Trophoblast cell (in vitro differentiated cells and primary cell): ENCODE data around the gene PTPRCAP.

Experiments
- DNase-seq, 2 donors: peaks; one replicate each; pipeline ENCODE4 v3.0.0-alpha.2; 2016
- H2AFZ ChIP-seq: 2 replicates; pipeline ENCODE4 v1.6.1; 2013; ENCODE audit warnings: low read length, moderate library complexity, mild to moderate bottlenecking; ENCODE audit not compliant: insufficient read depth, poor library complexity
- H2AK5ac ChIP-seq: 2 replicates; pipeline ENCODE4 v1.6.1; 2013; ENCODE audit warnings: mild to moderate bottlenecking, low read length
- H2BK120ac ChIP-seq: 2 replicates; pipeline ENCODE4 v1.6.1; 2013; ENCODE audit warnings: low read length, mild to moderate bottlenecking, moderate library complexity; ENCODE audit not compliant: insufficient read depth, poor library complexity
- H2BK12ac ChIP-seq: 2 replicates; pipeline ENCODE4 v1.6.1; 2013; ENCODE audit warnings: mild to moderate bottlenecking, low read length, moderate library complexity
- H2BK5ac ChIP-seq: 2 replicates; pipeline ENCODE4 v1.6.1; 2013; ENCODE audit warnings: low read length, low read depth, moderate library complexity, mild to moderate bottlenecking; ENCODE audit not compliant: poor library complexity
- H3K14ac ChIP-seq: 2 replicates; pipeline ENCODE4 v1.6.1; 2013; ENCODE audit warnings: mild to moderate bottlenecking, low read length
- H3K18ac ChIP-seq: 2 replicates; pipeline ENCODE4 v1.6.1; 2013; ENCODE audit warnings: mild to moderate bottlenecking, low read length
- H3K23ac ChIP-seq: 2 replicates; pipeline ENCODE4 v1.6.1; 2013; ENCODE audit warnings: low read length
- H3K27ac ChIP-seq: 2 replicates; pipeline ENCODE4 v1.5.1; 2013; ENCODE audit warnings: low read depth, mild to moderate bottlenecking, inconsistent platforms, low read length, moderate library complexity
- H3K27me3 ChIP-seq: 2 replicates; pipeline ENCODE4 v1.6.1; 2013; ENCODE audit warnings: inconsistent platforms, mild to moderate bottlenecking, low read length, moderate library complexity; ENCODE audit not compliant: insufficient read depth
- H3K36me3 ChIP-seq, 2 experiments: 1 replicate in 1 of 2; 2 replicates in 1 of 2; pipeline ENCODE4 v1.6.1; 2013; ENCODE audit warnings: low read length in 2 of 2, mild to moderate bottlenecking in 2 of 2, moderate library complexity in 1 of 2; ENCODE audit not compliant: insufficient read depth in 2 of 2, control insufficient read depth in 1 of 2
- H3K4ac ChIP-seq: 2 replicates; pipeline ENCODE4 v1.6.1; 2013; ENCODE audit warnings: low read depth, mild to moderate bottlenecking, low read length, moderate library complexity
- H3K4me1 ChIP-seq, 2 experiments: 1 replicate in 1 of 2; 2 replicates in 1 of 2; pipeline ENCODE4 v1.6.1; 2013; ENCODE audit warnings: low read length in 2 of 2, mild to moderate bottlenecking in 2 of 2, moderate library complexity in 1 of 2; ENCODE audit not compliant: insufficient read depth in 2 of 2, control insufficient read depth in 1 of 2
- H3K4me2 ChIP-seq: 2 replicates; pipeline ENCODE4 v1.6.1; 2013; ENCODE audit warnings: inconsistent platforms, mild to moderate bottlenecking, low read length, moderate library complexity
- H3K4me3 ChIP-seq: 2 replicates; pipeline ENCODE4 v1.5.1; 2013; ENCODE audit warnings: mild to moderate bottlenecking, low read depth, low read length, inconsistent platforms
- H3K79me1 ChIP-seq: one replicate; pipeline ENCODE4 v1.6.1; 2013; ENCODE audit warnings: low read length
- H3K79me2 ChIP-seq: 2 replicates; pipeline ENCODE4 v1.6.1; 2013; ENCODE audit warnings: low read length, mild to moderate bottlenecking; ENCODE audit not compliant: control insufficient read depth, insufficient read depth, poor library complexity
- H3K9ac ChIP-seq: 2 replicates; pipeline ENCODE4 v1.6.1; 2013; ENCODE audit warnings: mild to moderate bottlenecking, low read length
- H3K9me3 ChIP-seq: 2 replicates; pipeline ENCODE4 v1.6.1; 2013; ENCODE audit warnings: low read depth, mild to moderate bottlenecking, control low read depth, inconsistent platforms, low read length; ENCODE audit not compliant: insufficient read depth
- H4K12ac ChIP-seq: 2 replicates; pipeline ENCODE4 v1.6.1; 2013; ENCODE audit warnings: low read depth, mild to moderate bottlenecking, low read length, moderate library complexity
- H4K8ac ChIP-seq: 2 replicates; pipeline ENCODE4 v1.6.1; 2013; ENCODE audit warnings: low read depth, mild to moderate bottlenecking, low read length, moderate library complexity
- H4K91ac ChIP-seq: one replicate; pipeline ENCODE4 v1.6.1; 2013; ENCODE audit warnings: low read depth, mild to moderate bottlenecking, low read length, moderate library complexity
- WGBS: extraction: QIAGEN DNeasy Blood & Tissue Kit; methylation state at CpG from one replicate; pipeline ENCODE4 v1.1.7; 2013; ENCODE audit warnings: missing lambda C conversion rate; ENCODE audit not compliant: insufficient read length, insufficient coverage; ENCODE audit errors: extremely low coverage; 5-methylcytosine and 5-hydroxymethylcytosine counted together

PTPRCAP gene

GRCh38 chr11:67483831-67484665 lies 46.6 kb upstream of the PTPRCAP start:
- H3K79me1 ChIP-seq: peaks cover 8% of the 10 kb centered on the region
- no peak overlapping the region for H3K9ac ChIP-seq

GRCh38 chr11:67482827-67483798 lies 45.6 kb upstream of the PTPRCAP start, which contains the start of gene AIP:
TSS of gene AIP (plus strand) at chr11:67483026. CDS start at chr11:67483159, 133 bp downstream.
- peak within 1 kb of the TSS; percentile 68 for H3K4me2 ChIP-seq
- H3K79me2 ChIP-seq: peaks cover 2% of the 10 kb centered on the region
- H3K27ac ChIP-seq: no peak within 1 kb of the TSS
- no peak within 1 kb of the TSS for H2BK12ac ChIP-seq
- H2AFZ ChIP-seq: peak within 1 kb of the TSS; percentile 81
- peak within 1 kb of the TSS; percentile 80 for H2AK5ac ChIP-seq
- H4K91ac ChIP-seq: peak within 1 kb of the TSS; percentile 58
- peak within 1 kb of the TSS; percentile 38 for H3K4ac ChIP-seq
- peak; percentile 99 to 100 for DNase-seq
- WGBS: no CpG with 5 or more reads among the region's 60 CpGs
- peak within 1 kb of the TSS; percentile 43 for H2BK120ac ChIP-seq
- H2BK5ac ChIP-seq: peak within 1 kb of the TSS; percentile 24
- peak within 1 kb of the TSS; percentile 63 for H3K9ac ChIP-seq
- H3K27me3 ChIP-seq: no peaks in the 10 kb centered on the region
- H3K23ac ChIP-seq: no peak within 1 kb of the TSS
- peak within 1 kb of the TSS; percentile 97 for H4K8ac ChIP-seq
- H4K12ac ChIP-seq: peak within 1 kb of the TSS; percentile 86
- peaks cover 2% of the 10 kb centered on the region for H3K9me3 ChIP-seq
- peak within 1 kb of the TSS; percentile 58 for H3K14ac ChIP-seq
- H3K4me3 ChIP-seq: peak within 1 kb of the TSS; percentile 77
- H3K36me3 ChIP-seq: peaks cover 4 to 5% of the 10 kb centered on the region in 2 experiments
- H3K79me1 ChIP-seq: peaks cover 8% of the 10 kb centered on the region
- peak within 1 kb of the TSS; percentile 58 for H3K18ac ChIP-seq
- peaks cover 6 to 11% of the 10 kb centered on the region in 2 experiments for H3K4me1 ChIP-seq

More at GRCh38 chr11:67483831-67484665, 46.6 kb upstream of the PTPRCAP start:
- Histone ChIP-seq H4K91ac (no peak overlapping the region), H2BK120ac (no peak overlapping the region), H3K14ac (no peak overlapping the region), H4K8ac (no peak overlapping the region), H3K18ac (no peak overlapping the region), H3K4me1 (peaks cover 6 to 11% of the 10 kb centered on the region in 2 experiments), H3K4me3 (no peak overlapping the region), H3K27ac (no peak overlapping the region), H3K4me2 (no peak overlapping the region), H3K79me2 (peaks cover 2% of the 10 kb centered on the region), H2BK12ac (no peak overlapping the region), H2AK5ac (no peak overlapping the region), H3K9me3 (peaks cover 2% of the 10 kb centered on the region), H4K12ac (no peak overlapping the region), H3K4ac (no peak overlapping the region), H2BK5ac (no peak overlapping the region), H3K27me3 (no peaks in the 10 kb centered on the region), H3K36me3 (peaks cover 6 to 8% of the 10 kb centered on the region in 2 experiments), H2AFZ (no peak overlapping the region), H3K23ac (no peak overlapping the region)
- no peak for DNase-seq
- WGBS: no CpG with 5 or more reads among the region's 16 CpGs

GRCh38 chr11:67482275-67482826 lies 44.9 kb upstream of the PTPRCAP start:
- H3K23ac ChIP-seq: no peak overlapping the region

More at GRCh38 chr11:67482275-67482826, 44.9 kb upstream of the PTPRCAP start:
- Histone ChIP-seq H4K12ac (peak overlapping the region; percentile 86), H3K36me3 (peaks cover under 1 to 3% of the 10 kb centered on the region in 2 experiments), H3K4me3 (peak overlapping the region; percentile 53), H2BK120ac (peak overlapping the region; percentile 18), H3K27ac (no peak overlapping the region), H3K4ac (no peak overlapping the region), H3K79me2 (peaks cover 2% of the 10 kb centered on the region), H4K8ac (peak overlapping the region; percentile 97), H2BK12ac (no peak overlapping the region), H3K14ac (peak overlapping the region; percentile 42), H3K18ac (no peak overlapping the region), H2BK5ac (no peak overlapping the region), H3K79me1 (peaks cover 8% of the 10 kb centered on the region), H4K91ac (peak overlapping the region; percentile 35), H2AFZ (no peak overlapping the region), H3K9ac (no peak overlapping the region), H3K9me3 (peaks cover 2% of the 10 kb centered on the region), H2AK5ac (peak overlapping the region; percentile 80), H3K27me3 (no peaks in the 10 kb centered on the region), H3K4me2 (peak overlapping the region; percentile 67), H3K4me1 (peaks cover 6 to 11% of the 10 kb centered on the region in 2 experiments)
- DNase-seq: no peak
- WGBS: no CpG with 5 or more reads among the region's 19 CpGs
